ENCODE measurements around the gene ELMO3. TPM values are rescaled to one million over a fixed set of nuclear protein-coding genes. Genes with fewer than 3 reads are reported as not detected.

The ELMO3 gene
- total RNA-seq, 1 donor from 2014 or later, result 9.6 TPM

DNA sequence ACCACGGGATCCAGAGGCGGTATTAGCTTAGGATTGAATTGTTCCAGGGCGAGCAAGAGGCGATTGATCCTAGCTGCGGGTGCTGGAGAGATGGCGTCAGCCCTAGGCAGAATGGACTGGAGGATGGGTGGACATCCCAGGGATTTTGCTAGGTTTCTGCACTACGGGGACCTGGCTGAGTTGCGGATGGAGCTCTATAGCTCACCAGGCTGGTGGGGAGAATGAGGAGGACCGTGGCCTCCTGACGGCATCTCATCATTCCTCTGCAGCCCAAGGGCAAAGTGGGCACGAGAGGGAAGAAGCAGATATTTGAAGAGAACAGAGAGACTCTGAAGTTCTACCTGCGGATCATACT is 28.6 kb downstream of the ELMO3 start:
- peak overlapping the region; percentile 100 for H3K4me3 Mint-ChIP-seq
- peaks cover 8% of the 10 kb centered on the region for H3K36me3 Mint-ChIP-seq
- H3K27ac Mint-ChIP-seq, result peak overlapping the region; percentile 97
- H3K9me3 Mint-ChIP-seq, result no peaks in the 10 kb centered on the region
- H3K4me1 Mint-ChIP-seq (ENCODE audit: unreplicated experiment), result peaks cover 21% of the 10 kb centered on the region
- no peaks in the 10 kb centered on the region for H3K27me3 Mint-ChIP-seq
- TF ChIP-seq, protein P1, sequence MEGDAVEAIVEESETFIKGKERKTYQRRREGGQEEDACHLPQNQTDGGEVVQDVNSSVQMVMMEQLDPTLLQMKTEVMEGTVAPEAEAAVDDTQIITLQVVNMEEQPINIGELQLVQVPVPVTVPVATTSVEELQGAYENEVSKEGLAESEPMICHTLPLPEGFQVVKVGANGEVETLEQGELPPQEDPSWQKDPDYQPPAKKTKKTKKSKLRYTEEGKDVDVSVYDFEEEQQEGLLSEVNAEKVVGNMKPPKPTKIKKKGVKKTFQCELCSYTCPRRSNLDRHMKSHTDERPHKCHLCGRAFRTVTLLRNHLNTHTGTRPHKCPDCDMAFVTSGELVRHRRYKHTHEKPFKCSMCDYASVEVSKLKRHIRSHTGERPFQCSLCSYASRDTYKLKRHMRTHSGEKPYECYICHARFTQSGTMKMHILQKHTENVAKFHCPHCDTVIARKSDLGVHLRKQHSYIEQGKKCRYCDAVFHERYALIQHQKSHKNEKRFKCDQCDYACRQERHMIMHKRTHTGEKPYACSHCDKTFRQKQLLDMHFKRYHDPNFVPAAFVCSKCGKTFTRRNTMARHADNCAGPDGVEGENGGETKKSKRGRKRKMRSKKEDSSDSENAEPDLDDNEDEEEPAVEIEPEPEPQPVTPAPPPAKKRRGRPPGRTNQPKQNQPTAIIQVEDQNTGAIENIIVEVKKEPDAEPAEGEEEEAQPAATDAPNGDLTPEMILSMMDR (conservative IDR thresholded peaks at IDR 0.05), result no peak
- no peak for DNase-seq (ENCODE audit: extremely low spot score, unreplicated experiment)

GRCh38 chr16:67228034-67228785 is 29.3 kb downstream of the ELMO3 start:
- H3K4me3 Mint-ChIP-seq, result peak overlapping the region; percentile 100
- peaks cover 8% of the 10 kb centered on the region for H3K36me3 Mint-ChIP-seq
- DNase-seq (ENCODE audit: extremely low spot score, unreplicated experiment), result no peak
- no peaks in the 10 kb centered on the region for H3K9me3 Mint-ChIP-seq
- H3K4me1 Mint-ChIP-seq (ENCODE audit: unreplicated experiment), result peaks cover 21% of the 10 kb centered on the region
- TF ChIP-seq, protein P1 (conservative IDR thresholded peaks at IDR 0.05), result no peak
- no peaks in the 10 kb centered on the region for H3K27me3 Mint-ChIP-seq
- peak overlapping the region; percentile 3 for H3K27ac Mint-ChIP-seq

DNA sequence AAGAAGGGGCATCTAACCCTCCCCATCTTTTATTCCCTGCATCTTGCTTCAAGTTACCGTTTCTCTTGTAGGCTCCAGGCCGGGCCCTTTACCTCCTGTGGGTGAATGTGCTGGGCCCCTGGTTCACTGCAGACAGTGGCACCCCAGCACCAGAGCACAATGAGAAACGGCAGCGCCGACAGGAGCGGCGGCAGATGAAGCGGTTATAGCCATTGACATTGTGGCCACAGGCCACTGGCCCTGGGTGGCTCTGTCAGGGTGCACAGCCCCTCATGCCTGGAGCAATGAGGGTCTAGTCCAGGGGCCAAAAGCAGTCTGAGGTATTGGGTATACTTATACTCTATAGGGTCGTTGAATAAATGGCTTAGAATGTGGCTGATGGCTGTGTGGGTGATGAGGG is 30.0 kb downstream of the ELMO3 start:
- peaks cover 21% of the 10 kb centered on the region for H3K4me1 Mint-ChIP-seq (ENCODE audit: unreplicated experiment)
- TF ChIP-seq, protein P1 (conservative IDR thresholded peaks at IDR 0.05), result no peak
- H3K9me3 Mint-ChIP-seq, result no peaks in the 10 kb centered on the region
- peak overlapping the region; percentile 72 for H3K4me3 Mint-ChIP-seq
- DNase-seq (ENCODE audit: extremely low spot score, unreplicated experiment), result no peak
- H3K27me3 Mint-ChIP-seq, result no peaks in the 10 kb centered on the region
- no peak overlapping the region for H3K27ac Mint-ChIP-seq
- H3K36me3 Mint-ChIP-seq, result peaks cover 8% of the 10 kb centered on the region

GRCh38 chr16:67229906-67230808 is 31.2 kb downstream of the ELMO3 start:
- Mint-ChIP-seq H3K27ac (no peak overlapping the region), H3K4me3 (peak overlapping the region; percentile 72), H3K4me1 (ENCODE audit: unreplicated experiment) (peaks cover 21% of the 10 kb centered on the region), H3K36me3 (peaks cover 8% of the 10 kb centered on the region), H3K9me3 (no peaks in the 10 kb centered on the region), H3K27me3 (no peaks in the 10 kb centered on the region)
- DNase-seq (ENCODE audit: extremely low spot score, unreplicated experiment), result no peak
- TF ChIP-seq, protein P1 (conservative IDR thresholded peaks at IDR 0.05), result no peak

GRCh38 chr16:67230809-67231660 is 32.1 kb downstream of the ELMO3 start:
- Mint-ChIP-seq H3K27ac (no peak overlapping the region), H3K27me3 (no peaks in the 10 kb centered on the region), H3K36me3 (peaks cover 9% of the 10 kb centered on the region), H3K4me3 (no peak overlapping the region), H3K9me3 (no peaks in the 10 kb centered on the region), H3K4me1 (ENCODE audit: unreplicated experiment) (peaks cover 17% of the 10 kb centered on the region)
- no peak for DNase-seq (ENCODE audit: extremely low spot score, unreplicated experiment)
- TF ChIP-seq, protein P1 (conservative IDR thresholded peaks at IDR 0.05), result no peak
